ENCODE results near the gene VGLL1. TPM values are rescaled to one million over a fixed set of nuclear protein-coding genes. Genes with fewer than 3 reads are reported as not detected.

The VGLL1 gene, protein sequence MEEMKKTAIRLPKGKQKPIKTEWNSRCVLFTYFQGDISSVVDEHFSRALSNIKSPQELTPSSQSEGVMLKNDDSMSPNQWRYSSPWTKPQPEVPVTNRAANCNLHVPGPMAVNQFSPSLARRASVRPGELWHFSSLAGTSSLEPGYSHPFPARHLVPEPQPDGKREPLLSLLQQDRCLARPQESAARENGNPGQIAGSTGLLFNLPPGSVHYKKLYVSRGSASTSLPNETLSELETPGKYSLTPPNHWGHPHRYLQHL
- total RNA-seq: not detected in 2 replicates

DNA sequence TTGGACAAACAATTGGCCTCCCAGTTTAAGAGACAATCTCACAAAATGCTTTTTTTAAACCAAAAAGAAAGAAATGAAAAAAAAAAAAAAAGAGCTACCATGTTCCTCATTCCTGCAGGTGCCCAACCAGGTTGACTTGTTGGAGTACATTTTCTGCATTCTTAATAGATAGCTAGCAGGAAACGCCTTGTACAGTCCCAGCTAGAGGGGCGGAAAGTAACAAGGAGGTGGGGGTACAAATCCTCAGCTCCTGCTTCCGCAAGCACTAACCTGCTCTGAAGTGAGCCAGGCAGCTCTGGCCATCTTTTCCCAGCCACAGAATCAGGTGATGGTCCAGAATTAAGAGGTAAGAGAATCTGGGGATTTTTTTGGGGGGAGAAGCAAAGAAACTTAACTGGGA lies at the start of gene VGLL1:
VGLL1 (plus strand) TSS at position 265 of the 400 bp plus-strand sequence. CDS start 3,806 bp downstream, outside the sequence.
- intact Hi-C loops (cut with micrococcal nuclease): no loop called here

GRCh38 chrX:136487647-136488046 lies 44.4 kb upstream of the VGLL1 start, which contains the start of gene BRS3:
Gene BRS3, plus strand, starts transcription at chrX:136487947. Its CDS starts 168 bp downstream, at chrX:136488115.
- intact Hi-C loops (cut with micrococcal nuclease): no loop called here

DNA sequence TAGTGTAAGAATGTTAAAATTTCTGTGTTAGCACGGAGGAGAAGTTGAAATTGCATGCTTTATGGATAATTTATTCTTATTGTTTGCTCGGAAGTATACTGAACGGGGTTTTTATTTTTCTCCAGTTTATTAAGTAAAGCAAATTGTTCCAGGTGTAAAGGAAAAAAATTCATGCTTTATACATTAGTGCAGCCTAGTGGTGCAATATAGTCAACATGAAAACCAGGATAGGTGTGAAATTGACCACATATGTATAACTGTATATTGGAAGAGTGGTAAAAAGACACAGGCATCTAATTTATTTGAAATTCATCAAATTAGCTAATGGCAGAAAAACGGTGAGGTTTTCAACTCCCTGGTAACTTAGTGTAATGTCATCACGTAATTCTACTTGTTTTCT lies 43.3 kb upstream of the VGLL1 start:
- intact Hi-C loops (cut with micrococcal nuclease): no loop called here

- intact Hi-C loops (cut with micrococcal nuclease): no loop called here
Observed at GRCh38 chrX:136491832-136492231, 40.2 kb upstream of the VGLL1 start.

GRCh38 chrX:136493011-136493410 lies 39.0 kb upstream of the VGLL1 start:
- intact Hi-C loops (cut with micrococcal nuclease): no loop called here

DNA sequence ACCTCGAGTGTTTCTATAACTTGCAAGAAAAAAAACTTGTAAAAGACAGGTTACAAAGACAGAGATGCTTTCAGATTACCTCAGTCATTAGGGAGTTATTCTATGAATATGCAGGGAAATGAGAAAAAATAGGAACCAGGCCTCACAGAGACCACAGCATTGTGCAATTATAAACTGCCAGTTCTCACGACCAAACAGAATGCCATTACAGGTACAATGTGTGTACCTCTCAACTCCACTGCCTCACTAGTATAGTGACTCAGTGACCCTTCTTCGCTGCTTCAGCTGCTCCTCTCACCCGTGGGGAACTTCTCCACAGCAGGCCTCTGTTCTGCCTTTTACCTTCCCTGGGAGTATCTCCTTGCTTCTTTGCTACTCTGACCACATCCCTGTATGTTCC lies 37.0 kb upstream of the VGLL1 start:
- intact Hi-C loops (cut with micrococcal nuclease): loop anchor here (5.0 kb wide), 3 partner anchors 282 to 557 kb away; partner anchors contain the start of gene SLC9A6

DNA sequence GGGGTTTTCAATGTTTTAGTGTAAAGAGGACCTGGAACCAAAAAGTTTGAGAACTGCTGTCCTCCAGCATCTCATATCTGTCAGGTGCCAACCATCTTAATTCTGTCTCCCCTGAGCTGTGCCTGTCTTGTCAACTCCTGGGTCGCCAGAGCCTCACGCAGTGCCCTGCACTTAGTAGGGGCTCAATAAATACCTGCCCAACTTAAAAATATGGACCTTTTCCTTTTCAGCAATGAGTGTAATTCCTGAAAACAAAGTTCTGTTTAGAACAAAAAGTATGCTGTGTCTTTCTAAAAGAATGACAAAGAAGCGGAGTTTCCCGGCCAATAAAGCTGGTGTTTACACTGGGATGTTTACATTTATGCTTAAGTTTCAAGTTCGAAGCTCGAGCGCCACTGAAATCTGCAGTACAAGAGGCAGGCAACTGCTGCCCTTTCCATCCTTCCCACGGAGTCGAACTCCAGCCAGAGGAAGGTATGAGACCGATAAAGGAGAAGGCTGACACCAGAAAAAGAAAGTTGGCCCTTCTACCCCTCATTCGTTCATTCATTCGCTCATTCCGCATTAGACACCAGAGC lies 35.7 kb upstream of the VGLL1 start:
- intact Hi-C loops (cut with micrococcal nuclease): loop anchor here (2.0 to 5.0 kb wide), 5 partner anchors 157 to 973 kb away; partner anchors contain the start of gene SLC9A6

GRCh38 chrX:136496764-136497555 lies 35.1 kb upstream of the VGLL1 start:
- intact Hi-C loops (cut with micrococcal nuclease): loop anchor here (1.0 to 5.0 kb wide), 8 partner anchors 156 to 974 kb away; partner anchors contain the start of genes MAP7D3 and SLC9A6

DNA sequence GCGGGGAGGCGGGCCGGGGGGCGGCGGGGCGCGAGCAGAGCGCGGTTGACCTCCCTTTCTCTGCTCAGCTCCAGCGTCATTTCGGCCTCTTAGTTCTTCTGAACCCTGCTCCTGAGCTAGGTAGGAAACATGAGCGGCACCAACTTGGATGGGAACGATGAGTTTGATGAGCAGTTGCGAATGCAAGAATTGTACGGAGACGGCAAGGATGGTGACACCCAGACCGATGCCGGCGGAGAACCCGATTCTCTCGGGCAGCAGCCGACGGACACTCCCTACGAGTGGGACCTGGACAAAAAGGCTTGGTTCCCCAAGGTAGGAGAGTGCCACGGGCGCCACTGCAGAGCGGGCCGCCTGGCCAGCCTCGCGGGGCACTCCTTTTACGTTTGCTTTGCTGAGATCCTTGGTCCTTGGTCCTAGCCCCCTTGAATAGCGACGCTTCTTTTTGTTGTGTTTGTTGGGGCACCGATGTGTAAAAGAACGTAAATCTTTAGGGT lies 34.4 kb upstream of the VGLL1 start, which contains the start of gene HTATSF1:
HTATSF1 (plus strand) TSS at position 37 of the 497 bp plus-strand sequence; CDS start at position 130, 93 bp downstream.
- intact Hi-C loops (cut with micrococcal nuclease): loop anchor here (1.0 to 5.0 kb wide), 9 partner anchors 79 to 975 kb away; partner anchors contain the start of genes MAP7D3 and SLC9A6

GRCh38 chrX:136519069-136519468 lies 12.9 kb upstream of the VGLL1 start:
- intact Hi-C loops (cut with micrococcal nuclease): no loop called here

DNA sequence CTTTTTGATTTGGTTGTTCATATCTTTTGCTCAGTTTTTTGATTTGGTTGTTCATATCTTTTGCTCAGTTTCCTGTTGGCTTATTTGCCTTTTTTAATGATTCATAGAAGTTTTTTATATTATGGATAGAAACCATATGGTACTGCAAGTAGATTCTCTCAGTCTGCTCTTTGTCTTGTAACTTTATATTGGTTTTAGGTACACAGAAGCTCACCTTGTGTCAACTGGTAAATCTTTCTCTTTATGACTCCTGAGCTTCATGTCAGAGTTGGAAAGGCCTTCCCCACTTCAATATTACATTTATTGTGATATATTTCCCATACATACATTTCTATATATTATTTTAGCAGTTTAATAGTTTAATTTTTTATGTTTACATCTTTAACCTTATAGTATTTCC lies 8.2 kb upstream of the VGLL1 start:
- intact Hi-C loops (cut with micrococcal nuclease): no loop called here

DNA sequence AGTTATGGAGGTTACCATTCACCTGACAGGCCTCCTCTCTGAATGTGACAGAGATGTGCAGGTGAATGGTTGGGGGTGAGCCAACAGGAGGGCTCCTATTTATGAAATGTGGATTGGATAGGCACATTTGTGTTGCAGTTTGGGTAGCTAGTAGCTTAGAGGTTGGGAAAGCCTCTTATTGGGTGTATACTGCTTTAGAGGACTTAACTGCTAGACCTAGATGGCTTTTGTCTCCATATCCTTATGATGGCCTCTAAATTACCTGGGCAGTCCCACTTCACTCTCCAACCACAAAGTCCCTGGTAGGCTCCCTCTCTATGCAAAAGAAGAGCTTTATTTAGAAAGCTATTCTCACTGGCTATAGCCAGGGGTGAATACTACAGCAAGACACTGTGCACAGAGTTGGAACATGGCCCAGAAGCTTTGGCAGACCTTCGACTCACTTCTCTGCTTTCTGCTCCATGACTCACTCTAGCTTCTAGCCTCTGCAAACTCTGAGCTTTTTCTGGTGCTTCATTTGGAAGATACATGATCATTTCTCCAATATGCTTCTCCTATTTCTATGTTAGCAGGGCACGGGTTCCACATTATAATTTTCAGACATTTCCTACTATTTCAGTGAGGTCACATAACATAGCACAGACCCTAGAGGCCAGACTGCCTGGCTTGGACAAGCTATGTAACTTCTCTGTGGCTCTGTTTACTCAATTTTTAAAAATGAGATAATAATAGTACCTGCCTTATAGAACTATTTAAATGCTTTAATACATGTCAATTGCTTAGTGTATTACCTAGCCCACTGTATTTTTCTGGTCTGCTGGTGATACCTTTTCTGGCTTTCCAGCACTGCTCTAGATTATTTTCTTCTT lies 6.0 kb upstream of the VGLL1 start:
- intact Hi-C loops (cut with micrococcal nuclease): no loop called here

GRCh38 chrX:136528645-136529315 lies 3.2 kb upstream of the VGLL1 start:
- intact Hi-C loops (cut with micrococcal nuclease): no loop called here

- intact Hi-C loops (cut with micrococcal nuclease): no loop called here
Observed at GRCh38 chrX:136529795-136530194, 2.2 kb upstream of the VGLL1 start.

GRCh38 chrX:136534131-136534530 lies 2.1 kb downstream of the VGLL1 start:
- intact Hi-C loops (cut with micrococcal nuclease): no loop called here

GRCh38 chrX:136538811-136539210 lies 6.8 kb downstream of the VGLL1 start:
- intact Hi-C loops (cut with micrococcal nuclease): no loop called here

DNA sequence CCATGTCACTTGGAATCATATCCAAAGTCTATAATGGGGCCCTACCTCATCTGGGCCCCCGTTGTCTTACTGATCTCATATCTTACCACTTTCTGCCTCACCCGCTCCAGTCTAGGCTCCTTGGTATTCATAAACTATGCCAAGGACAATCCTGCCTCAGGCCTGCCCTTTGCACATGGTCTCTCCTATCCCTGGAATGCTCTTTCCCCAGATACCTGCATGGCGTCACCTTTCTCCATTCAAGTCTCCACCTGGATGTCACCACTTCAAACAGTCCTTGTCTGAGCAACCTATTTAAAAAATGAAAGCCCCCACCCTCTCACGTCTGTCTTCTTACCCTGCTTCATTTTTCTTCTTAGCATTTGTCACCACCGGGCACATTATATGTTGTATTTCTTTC lies 8.2 kb downstream of the VGLL1 start:
- intact Hi-C loops (cut with micrococcal nuclease): no loop called here

GRCh38 chrX:136541294-136541693 lies 9.3 kb downstream of the VGLL1 start:
- intact Hi-C loops (cut with micrococcal nuclease): no loop called here

DNA sequence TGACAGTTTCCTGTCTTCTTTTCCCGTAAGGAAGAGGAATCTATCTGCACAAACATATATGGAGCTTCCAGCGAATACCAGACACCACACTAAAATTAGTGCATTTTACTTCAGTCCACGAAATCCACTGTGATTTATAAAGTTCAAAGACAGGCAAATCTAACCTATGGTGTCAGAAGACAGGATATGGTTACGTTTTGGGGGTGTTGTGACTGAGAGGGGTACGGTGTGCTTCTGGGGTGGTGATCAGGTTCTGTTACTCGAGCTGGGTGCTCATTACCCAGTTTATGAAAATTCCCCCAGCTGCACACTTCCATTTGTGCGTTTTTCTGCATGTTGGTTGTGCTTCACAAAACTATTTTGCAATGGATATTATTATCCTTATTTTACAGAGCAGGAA lies 10.3 kb downstream of the VGLL1 start:
- intact Hi-C loops (cut with micrococcal nuclease): no loop called here

- intact Hi-C loops (cut with micrococcal nuclease): no loop called here
Observed at GRCh38 chrX:136546371-136546781, 14.4 kb downstream of the VGLL1 start.
